ENCODE data around the gene SNX5.
"Not testable (repeated sequence)": the region's sequence is repeated elsewhere in the genome, so short reads cannot be mapped to it uniquely, and the experiment has no call there.

- not testable (repeated sequence) for TF ChIP-seq CTCF (IDR thresholded peaks at IDR 0.05; ENCODE audit: insufficient read depth, low read length, poor library complexity, severe bottlenecking); EZH2phosphoT487 (conservative IDR thresholded peaks at IDR 0.05; ENCODE audit: low read length)
Measured at GRCh38 chr20:17960400-17960885, 8.2 kb downstream of the SNX5 start.

Data from SU-DHL-6 (cell line).